ENCODE data around the gene SPTB.
A peak's percentile ranks its signal among the peaks of the same experiment; 100 is the strongest.

The SPTB gene

DNA sequence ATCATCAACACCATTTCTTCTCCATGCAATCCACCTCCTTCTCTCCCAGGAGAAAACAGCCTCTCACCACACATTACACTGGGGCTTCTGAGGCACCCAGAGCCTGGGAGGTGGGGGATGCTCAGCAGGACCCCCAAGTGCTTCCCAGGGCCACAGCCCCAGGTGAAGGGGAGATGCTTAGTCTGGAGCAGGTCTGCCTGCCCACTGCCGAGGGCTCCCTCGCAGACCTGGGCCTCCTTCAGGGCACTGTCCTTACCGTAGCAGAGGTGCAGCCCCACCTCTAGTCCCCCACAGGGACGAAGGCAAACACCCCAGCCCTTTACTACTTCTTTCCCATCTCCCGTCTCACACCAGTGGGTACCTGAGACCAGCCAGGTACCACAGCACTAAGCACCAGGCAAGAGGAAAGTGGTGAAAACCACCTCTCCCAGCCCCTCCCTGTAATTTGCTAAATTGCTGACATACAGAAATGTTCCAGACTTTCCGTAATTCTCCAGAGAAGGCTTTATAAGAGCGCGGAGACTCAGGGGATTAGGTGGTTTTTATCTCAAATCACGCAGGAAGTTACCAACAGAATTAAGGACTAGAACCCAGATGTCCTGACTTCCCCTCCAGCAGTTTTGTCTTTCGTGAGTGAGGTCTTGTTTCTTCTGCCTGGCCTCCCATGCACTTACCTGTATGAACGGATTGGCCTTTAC lies 116.5 kb downstream of the SPTB start:
- no peak for DNase-seq

DNA sequence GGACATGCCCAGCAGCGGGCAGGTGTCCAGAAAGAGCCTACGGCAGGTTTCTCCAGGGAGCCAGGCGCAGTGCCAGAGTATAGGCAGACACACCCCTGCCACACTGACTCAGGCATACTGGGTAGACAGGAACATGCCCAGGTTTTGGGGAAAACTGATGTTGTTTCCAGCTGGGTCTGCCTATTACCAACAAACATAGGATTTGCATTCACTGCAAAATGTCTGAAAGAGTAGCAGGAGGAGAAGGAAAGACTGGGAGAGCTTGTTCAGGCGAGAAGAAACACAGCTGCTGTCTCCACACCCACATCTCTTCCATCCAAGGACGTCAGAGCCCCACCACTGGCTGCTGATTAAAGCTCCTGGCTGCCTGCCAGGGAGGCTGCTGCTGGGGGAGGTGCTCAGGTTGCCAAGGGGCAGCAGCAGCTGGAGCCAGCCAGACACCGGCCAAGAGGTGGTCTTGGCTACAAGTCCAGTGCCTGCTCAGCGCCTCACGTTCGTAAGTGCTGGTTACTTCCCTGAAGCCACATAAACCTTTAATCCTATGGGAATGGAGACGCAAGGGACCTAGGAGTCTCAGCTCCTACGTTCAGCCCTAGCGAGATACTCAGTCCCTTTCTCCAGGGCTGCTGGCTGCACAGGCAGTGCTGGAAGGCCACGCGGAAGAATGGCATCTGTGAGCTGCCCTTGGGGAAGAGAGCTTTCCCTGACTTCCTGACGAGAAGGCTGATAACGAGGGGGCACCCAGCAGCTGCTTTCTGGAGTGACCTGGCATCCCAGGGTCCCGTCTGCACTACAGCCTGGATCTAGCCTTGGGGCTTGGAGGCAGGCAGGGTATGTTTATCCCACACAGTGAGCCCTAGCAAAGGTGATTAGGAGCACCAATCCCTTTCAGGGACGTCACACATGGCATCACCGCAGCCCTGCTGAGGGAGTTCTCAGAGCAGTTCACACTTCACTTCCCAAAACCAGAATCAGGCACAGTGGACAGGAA lies 117.4 kb downstream of the SPTB start:
- DNase-seq, result peak; percentile 42

DNA sequence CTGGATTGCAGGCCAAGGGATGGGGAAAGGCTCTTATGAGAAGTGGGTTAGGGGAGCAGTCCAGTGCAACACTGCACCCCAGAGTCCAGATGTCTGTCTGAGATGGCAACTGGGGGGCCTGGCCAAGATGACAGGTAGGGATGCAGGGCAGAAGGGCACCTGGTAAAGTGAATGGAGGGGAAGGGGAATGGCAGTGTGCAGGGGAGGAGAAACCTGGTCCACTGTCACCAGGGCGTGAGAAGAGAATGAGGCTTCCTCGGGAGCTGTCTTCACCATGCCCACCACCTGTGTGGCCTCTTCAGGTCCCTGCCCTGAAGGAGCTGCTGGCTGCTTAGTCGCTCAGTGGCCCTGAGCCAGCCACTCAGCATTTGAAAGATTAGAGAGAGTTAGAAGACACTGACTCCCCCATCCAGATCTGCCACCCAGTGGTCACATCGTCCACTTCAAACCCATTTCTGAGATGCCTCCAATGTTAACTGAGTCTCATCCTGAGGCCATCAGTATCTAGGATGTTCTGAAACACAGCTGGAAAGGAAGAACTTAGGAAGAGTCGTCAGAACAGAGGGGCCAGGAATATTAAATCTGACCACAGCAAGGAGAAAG lies 118.2 kb downstream of the SPTB start:
- DNase-seq, result no peak

DNA sequence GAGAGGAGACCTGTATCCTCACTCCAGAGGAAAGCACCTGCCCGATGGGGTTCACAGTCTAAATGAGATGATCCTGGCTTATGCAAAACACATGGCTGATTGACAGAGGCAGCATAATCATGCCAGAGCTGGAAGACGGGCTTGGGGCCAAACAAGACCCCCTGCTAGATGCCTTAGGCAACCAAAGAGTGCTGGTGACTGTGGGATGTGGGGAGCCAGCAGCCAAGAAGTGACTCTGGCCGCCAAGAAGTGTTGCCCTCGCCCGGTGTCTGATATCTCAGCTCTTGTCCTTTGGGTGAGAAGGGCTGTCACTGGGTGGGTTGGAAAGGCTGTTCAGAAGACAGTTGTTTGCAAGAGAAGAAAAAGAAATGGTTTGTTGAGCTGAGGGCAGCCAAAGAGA lies 118.8 kb downstream of the SPTB start:
- no peak for DNase-seq

DNA sequence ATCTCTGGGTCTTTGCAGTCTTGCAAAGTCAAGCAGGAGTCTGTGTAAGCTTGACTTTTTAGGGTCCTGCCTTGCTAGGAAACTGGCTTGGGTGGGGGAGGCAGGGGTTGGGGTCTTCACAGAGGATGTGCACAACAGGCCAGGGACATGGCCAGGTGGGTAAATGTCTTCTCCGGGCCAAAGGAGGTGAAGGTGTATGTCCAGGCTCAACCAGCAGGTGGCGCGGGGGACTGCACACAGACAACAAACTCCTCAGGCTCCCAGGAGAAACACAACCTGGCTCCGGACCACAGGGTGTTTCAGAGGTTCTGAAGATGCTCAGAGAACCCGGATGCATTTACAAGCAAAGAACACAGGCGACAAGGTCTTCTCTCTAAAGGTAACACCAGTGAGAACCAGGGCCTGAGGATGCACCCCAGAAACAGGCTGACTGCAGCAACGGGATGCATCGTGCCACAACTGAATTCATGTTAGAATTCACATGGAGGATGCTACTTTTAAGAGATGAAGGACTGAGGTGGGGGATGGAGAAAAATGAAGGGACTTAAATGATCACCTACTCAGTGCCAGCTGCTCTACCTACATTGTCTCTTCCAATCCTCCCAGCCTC lies 119.5 kb downstream of the SPTB start:
- peak; percentile 32 for DNase-seq

DNA sequence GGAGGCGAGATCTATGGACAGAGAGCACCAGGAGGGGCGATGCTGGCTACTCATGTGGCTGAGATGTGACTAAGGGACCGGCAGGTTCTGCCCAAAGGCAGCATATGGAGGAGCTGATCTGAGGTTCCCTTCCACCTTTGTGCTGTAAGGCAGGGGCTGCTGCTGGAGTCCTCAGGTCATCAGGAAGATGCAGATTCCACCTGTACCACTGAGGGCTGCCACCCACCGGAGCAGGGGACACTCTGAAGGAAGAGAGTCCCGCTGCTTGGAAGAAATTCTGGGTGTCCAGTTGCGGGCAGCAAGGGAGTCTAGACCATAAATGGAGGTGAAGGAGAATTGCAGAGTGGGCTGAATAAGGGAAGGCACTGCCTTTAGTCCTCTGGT lies 120.2 kb downstream of the SPTB start:
- no peak for DNase-seq

DNA sequence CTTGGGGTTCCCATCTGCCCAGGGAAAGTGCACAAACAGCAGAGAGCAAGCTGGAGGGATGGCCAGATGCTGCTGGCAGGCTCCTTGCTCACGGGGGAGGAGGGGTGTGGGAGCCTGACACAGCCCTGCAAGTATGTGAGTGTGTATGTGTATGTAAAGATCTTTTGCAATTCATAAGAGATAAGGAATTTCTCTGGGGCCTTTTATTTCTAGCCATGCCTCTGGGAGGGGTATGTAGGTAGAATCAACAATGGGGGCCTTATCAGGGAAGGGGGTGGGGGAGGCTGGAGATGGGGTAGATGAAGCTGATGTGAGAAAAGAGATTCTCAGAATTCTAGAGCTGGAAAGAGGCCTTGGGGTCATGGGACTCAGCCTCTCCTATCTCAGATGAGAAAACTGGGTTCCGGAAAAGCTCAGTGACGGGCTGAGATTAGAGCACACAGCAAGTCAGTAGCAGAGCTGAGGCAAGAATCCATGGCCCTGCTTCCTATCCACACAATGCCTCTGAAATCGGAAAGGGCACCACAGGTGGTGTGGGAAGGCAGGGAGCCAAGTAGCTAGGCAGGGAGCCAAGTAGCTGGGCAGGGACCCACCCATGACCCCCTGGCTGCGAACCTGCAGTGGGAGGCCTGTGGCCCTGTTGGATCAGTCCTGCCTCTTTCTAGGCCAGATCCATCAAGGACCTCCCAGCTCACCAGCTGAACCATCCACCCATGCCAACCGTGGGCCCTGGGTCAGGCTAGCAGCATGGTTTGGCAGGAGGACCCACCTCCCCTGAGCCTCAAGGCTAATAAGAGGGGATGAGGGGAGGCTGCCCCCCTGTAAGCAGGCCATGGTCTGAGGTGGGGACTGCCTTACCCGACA lies 120.8 kb downstream of the SPTB start:
- DNase-seq, result no peak

DNA sequence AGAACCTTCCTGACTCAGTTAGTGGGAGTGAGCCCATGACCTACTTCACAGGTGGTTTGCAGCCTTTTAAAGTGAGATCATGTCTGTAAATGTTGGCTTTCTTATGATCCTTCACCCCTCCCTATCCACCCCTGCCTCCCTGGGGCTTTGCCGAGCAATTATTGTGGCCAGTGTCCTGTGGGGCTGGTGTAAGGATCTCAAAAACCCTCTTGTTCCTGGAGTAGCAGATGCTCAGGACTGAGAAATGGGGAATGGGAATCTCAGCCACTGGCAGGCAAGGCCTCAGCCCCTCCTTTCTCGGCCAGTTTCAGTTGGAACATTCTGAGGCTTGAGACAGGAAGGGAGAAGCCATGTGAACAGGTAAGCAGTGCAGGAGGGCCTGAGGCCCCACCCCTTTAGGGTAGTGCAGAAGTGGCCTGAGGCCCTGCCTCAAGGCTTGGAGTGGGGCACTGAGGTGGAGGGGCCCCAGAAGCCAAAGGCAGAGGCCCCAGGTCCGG lies 121.6 kb downstream of the SPTB start:
- no peak for DNase-seq

DNA sequence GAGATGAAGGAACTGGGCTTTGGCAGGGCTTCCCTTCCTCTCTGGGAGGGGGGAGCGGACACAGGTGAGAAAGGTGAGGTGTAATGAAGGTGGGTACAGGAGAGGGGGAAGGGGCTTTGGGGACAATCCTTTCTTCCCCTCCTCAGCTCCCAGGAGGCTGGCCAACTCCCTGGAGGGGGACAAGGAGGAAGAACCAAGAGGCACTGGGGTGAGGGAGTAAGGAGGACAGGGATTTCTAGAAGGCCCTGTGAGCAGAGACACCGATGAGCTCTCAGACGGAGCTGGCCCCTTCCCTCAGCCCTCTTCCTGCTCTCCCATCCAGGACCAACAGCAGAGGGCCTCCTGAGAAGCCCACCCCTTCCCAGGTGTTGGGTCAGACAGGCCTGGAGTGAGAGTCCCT lies 122.1 kb downstream of the SPTB start:
- DNase-seq, result no peak

DNA sequence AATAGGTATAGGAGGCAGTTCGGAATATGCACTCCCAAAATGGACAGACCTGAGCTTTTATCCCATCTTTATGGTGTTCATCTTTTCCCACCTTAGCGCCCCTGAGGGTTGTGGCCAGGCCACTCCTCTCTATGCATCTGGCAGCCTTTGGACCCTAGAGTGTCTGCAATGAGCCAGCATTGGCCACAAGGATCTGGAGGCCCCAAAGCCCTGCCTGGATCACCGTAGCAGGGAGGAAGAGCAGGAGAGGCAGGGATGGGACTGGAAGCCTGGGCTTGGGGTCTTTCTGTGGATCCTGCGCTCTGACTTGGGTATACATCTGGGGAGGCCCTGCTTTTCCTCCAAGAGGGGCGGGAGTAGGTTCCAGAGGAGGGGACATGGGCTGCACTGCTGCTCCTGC lies 123.0 kb downstream of the SPTB start:
- no peak for DNase-seq

DNA sequence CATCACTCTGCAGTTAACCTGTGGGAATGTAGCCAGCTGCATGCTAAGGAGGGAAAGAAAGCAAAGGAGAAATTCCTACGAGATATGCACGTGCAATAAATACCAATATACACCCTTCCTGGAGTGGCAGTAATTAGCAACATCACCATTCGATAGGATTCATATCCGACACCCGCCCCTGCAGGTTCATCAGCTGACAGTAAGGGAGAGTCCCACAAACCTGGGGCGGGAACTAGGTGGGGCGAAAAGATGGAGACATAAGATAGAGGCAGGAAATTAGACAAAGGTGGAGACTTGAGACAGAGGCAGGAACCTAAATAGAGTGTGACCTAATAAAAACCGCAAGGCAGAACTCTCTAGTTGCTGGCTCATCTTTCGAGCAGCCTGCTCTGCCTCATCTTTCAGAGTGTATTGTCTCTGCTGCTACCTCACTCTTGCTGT lies 123.9 kb downstream of the SPTB start:
- DNase-seq, result peak; percentile 82

DNA sequence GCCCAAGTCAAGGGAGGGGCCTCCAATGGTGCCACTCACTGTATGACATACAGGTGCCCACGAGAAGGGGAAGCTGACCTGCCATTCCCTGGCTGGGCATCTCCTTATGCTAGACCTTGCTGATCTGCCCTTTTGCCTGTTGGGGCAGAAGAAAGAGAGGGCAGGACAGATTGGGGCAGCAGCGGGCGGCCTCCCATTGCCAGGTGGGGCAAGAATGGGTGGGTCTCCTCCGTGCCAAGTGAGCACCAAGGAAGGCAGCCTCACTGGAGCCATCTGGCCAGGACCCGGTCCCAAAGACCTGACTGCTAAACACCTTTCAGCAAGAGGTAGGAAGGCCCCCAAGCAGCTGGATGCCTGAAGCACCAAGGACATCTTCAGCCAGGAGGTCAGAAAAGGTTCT lies 125.0 kb downstream of the SPTB start:
- DNase-seq, result no peak

DNA sequence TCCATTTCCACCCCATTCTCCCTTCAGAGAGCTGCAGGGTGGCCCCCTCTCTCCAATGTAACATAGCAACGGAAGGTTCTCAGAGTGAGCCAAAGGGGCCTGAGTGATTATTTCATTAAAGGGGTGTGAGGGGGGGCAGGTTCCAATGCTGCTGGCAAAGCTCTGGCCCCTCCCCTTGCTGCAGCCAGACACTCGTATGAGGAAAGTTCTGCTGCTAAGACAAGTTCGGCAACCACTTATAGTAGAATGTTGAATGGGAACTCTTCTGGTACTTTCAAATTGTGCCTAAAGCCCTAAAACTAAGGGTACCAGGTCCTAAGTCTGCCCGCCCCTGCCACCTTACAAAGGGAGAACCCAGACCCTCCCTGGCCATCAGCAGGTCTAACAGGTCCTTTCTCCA lies 125.7 kb downstream of the SPTB start:
- DNase-seq, result no peak

DNA sequence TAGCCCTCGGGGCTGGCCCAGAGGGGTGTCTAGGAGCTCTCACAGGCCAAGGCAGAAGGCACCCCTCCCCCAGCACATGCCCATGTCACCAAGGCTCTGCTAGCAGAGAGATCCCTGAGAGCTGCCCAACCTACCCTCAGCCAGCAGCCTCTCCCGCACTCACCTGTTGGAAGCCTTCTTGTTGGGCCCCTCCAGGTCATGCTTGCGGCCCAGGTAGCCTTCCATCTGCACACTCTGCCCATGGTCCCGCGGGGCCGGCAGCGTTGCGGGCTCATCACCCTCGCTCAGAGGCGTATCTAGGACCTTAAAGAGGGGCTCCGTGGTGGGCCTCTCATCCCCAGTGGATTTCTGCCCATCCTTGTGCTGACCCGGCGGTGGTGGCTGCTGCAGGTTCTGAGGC lies 126.3 kb downstream of the SPTB start:
- no peak for DNase-seq

DNA sequence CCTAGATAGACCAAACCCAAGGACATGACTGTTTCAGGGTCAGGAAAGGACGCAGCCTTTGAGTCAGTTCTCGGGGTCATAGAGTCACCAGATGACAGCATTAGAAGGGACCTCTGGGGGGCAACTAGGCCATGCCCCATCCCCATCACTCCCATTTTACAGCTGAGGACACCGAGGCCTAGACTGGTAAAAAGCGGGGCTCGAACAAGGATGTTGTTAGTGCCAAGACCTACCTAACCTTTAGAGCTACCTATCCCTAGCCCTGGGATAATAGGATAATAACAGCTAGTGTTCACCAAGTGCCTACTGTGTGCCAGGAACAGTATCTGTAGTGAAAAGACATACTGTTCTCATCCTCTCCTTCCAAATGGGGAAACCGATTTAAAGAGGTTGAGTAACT lies 126.8 kb downstream of the SPTB start:
- no peak for DNase-seq

DNA sequence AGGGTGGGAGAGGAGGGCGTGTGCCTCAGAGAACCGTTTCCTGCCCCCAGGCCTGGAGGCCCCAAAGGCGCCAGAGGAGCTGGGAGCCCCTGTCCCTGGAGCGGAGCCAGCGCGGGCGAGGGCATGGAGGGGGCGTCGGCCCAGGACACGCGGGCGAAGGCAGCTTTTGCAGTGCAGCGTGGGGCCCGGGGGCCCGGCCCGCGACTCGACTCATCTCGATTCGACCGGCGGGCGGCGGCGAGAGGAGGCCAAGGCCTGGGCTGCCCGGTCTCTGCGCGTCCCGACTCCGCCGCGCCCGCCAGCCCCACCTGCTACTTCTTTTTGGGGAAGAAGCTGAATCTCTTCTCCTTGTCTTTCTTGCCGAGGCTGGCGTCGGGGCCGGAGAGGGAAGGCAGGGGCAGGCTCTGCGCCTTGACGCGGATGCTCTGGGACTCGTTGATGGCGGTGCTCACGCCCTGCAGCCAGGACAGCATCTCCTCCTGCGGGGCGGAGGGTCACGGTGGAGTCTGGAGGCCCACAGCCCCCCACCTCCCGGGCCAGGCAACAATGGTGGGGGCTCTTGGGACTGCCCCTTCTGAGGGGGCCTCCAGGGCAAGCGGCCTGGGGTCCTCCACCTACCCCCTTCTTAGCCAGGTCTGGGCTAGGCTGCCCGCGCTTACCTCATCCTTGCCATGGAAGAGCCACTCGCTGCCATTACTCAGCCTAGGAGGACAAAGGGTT lies 130.6 kb downstream of the SPTB start:
- no peak for DNase-seq

DNA sequence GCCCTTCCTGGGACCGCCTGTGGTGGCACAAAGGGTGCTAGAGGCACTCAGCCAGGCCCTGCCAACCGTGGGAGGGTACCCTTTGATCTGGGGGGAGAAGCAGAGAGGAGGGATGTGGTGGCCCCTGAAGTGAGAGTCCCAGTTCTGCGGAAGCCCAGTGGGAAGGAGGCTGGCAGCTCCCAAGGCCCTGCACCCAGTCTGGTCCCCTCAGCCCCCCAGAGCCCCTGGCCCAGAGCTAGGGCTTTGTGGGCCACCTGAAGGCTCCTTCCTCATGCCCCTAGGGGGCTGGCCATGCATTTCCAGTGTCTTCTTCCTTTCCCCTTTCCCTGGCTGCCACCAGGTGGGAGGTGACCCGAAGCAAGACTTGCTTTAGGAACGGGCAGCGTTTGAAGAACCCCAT lies 131.2 kb downstream of the SPTB start:
- no peak for DNase-seq

DNA sequence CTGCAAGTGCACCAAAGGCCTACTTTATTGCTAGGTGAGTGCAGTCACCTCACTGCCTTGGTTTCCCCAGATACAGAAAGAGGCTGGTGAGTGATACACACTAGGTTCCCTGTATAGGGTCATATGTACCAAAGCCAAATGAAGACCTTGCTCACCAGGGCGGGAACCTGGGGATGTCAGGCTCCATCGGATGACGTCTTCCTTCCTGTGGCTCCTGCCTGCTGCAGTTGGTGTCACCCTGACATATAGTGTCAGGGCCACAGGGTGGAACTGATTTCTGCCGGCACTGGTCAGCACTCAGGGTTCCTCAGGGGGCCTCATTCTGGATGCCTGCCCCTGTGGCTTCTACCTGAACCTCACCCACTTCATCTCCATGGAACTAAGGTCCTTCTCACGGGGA lies 132.4 kb downstream of the SPTB start:
- DNase-seq, result no peak

DNA sequence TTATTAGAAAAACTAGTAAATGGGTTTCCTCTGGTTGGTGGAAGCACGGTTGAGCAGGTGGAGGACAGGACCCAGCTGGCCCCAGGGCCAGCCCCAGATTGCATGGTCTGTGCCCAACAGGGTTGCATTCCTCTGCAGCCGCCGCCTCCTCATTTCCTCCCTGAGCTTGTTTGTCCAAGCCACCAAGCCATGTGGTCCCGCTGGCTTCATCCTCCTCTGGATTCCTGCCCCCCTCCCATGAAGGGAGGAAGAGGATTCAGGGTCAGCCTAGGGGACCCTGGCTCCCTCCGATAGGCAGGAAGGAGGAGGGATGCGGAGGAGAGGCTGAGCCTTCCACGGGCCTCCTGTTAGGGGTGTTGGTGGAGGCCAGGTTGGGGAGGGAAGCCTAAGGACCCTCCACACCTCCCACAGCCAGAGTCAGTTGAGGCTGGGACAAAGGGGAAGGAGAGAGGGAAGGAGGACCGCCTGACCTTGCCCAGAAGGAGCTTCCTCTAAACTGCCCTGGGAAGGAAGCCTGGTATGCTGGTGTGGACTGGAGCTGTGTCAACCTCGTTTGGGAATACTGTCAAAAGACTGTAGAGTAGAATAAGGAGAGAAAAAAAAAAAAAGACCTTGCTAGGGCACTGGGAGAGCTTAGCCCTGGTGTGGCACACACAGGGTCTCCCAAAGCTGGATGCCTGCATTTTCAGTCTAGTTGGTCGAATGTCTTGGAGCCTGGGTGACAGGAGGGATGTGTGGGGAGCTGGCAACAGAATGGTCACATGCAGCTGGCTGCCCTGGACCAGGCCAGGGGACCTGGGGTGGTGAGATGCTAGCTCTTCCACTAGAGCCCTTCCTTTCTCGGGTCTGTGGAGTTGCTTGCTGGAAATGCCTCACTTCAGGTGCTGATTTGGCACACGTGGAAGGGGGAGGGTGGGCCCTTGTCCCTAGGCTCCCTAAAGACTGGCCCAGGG lies 133.1 kb downstream of the SPTB start:
- no peak for DNase-seq

DNA sequence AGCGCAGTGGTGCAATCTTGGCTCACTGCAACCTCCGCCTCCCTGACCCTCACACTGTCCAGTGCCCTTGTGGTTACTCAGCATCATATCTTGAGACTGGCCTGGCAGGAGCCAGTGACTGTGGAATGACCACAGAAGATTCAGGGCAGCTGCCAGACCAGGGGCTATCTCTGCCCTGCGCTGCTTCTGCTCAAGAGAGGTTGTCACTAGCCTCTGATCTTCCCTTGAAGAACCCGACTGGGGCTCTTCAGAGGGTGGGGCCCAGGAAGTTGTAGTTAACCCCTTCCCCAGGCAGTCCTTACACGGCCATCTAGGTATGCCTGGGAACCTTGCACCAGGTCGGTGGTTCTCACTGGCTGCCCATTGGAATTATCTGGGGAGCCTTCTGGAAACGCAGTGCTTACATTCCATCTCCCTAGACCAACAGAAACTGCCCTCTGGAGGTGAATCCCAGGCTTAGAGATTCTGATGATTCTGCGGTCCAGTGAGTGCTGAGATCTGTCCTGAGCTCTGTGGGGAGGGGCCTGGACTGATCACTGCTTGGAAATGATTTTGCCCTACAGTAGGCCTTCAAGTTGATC lies 134.1 kb downstream of the SPTB start:
- DNase-seq, result no peak

Measured in stimulated activated naive CD4-positive, alpha-beta T cell treated with Interleukin-2 at 50 U/mL for 16 hours (primary cell).